Astrocyte (in vitro differentiated cells and primary cell): ENCODE measurements around the gene PIGO.

ENCODE experiments used
- EZH2 ChIP-seq: IDR thresholded peaks from 2 replicates; pipeline ENCODE4 v1.6.1; 2012; ENCODE audit warnings: mild to moderate bottlenecking, low read length, inconsistent platforms; ENCODE audit not compliant: insufficient read depth
- TF ChIP-seq, protein P1 (sequence below): IDR thresholded peaks from 2 replicates; pipeline ENCODE4 v1.5.1; 2011; ENCODE audit warnings: low read depth, mild to moderate bottlenecking, inconsistent platforms, low read length, moderate library complexity; ENCODE audit not compliant: insufficient read depth

DNA sequence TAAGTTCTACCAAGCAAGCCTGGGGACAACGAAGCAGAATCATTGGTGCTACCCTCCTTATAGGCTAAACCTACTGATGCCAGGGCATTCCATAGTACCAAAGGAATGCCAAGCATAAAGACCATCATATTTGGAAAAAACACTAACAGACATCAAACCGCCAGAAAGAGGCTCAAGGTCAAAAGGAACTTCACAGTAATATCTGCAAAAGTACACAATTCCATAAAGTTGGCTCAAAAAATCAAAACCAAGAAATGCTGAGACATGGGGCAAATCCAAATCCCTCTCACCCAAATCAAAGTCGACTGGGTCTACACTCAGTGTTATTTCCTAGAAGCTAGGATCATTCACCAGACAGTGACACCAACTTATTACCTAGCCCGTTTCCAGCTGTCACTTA is 27.4 kb downstream of the PIGO start:
- TF ChIP-seq, protein P1, sequence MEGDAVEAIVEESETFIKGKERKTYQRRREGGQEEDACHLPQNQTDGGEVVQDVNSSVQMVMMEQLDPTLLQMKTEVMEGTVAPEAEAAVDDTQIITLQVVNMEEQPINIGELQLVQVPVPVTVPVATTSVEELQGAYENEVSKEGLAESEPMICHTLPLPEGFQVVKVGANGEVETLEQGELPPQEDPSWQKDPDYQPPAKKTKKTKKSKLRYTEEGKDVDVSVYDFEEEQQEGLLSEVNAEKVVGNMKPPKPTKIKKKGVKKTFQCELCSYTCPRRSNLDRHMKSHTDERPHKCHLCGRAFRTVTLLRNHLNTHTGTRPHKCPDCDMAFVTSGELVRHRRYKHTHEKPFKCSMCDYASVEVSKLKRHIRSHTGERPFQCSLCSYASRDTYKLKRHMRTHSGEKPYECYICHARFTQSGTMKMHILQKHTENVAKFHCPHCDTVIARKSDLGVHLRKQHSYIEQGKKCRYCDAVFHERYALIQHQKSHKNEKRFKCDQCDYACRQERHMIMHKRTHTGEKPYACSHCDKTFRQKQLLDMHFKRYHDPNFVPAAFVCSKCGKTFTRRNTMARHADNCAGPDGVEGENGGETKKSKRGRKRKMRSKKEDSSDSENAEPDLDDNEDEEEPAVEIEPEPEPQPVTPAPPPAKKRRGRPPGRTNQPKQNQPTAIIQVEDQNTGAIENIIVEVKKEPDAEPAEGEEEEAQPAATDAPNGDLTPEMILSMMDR = no peak
- no peak for TF ChIP-seq EZH2
